ENCODE data around the gene MEPCE. TPM values are rescaled to one million over a fixed set of nuclear protein-coding genes. Genes with fewer than 3 reads are reported as not detected.

The MEPCE gene
- total and polyA plus RNA-seq, 10 of the 15 experiments (the other 5 are each of a cell fraction or from before 2014, with no cell fraction given) = 8.2 to 48.0 (median 22.1) TPM

GRCh38 chr7:100396421-100396982 lies 33.1 kb upstream of the MEPCE start:
- peak overlapping the region; percentile 72 for H3K27ac ChIP-seq (ENCODE audit: control insufficient read depth, insufficient read depth)
- ChIA-PET RAD21 (ENCODE audit: unreplicated experiment) (interaction anchor here (0.6 to 3.6 kb wide), 10 partner anchors 9 to 32 kb away, joined by 3 to 27 read pairs (median 4); partner anchors contain the start of gene ZCWPW1), SMC1A (ENCODE audit: uncharacterized antibody, unreplicated experiment) (interaction anchor here (0.7 to 3.9 kb wide), 14 partner anchors 10 to 44 kb away, joined by 3 to 30 read pairs (median 6); no protein-coding TSS in a partner anchor), CTCF (interaction anchor here (1.0 to 3.6 kb wide), 12 partner anchors 9 to 729 kb away, joined by 3 to 25 read pairs (median 4); no protein-coding TSS in a partner anchor), POLR2A (interaction anchor here (0.8 to 3.7 kb wide), 13 partner anchors 11 to 151 kb away, joined by 3 to 33 read pairs (median 4); partner anchors contain the start of gene PPP1R35)
- ATAC-seq (peak; percentile 92), DNase-seq (ENCODE audit: low read depth, low spot score) (peak; percentile 93), FAIRE-seq (peak; percentile 98)
- peak overlapping the region; percentile 58; the same call in 1 of the 2 replicates for H3K9ac ChIP-seq (ENCODE audit: control insufficient read depth, insufficient read depth, low read length)
- WGBS (ENCODE audit: insufficient coverage, insufficient replicate concordance, low lambda C conversion rate, missing lambda C conversion rate) = 0% methylated on average over 9 of the region's 9 CpGs
- BruUV-seq (replicated peaks) = no TSS peak
- H3K27me3 ChIP-seq (replicated peaks in 1 of 2; ENCODE audit: control insufficient read depth in 2 of 2, insufficient read depth in 2 of 2, low read length in 1 of 2) = no peaks in the 10 kb centered on the region
- no peaks in the 10 kb centered on the region for H3K9me3 ChIP-seq (replicated peaks; ENCODE audit: control insufficient read depth, insufficient read depth, low read length)
- no peaks in the 10 kb centered on the region for H4K20me1 ChIP-seq (ENCODE audit: control insufficient read depth, insufficient read depth)
- intact Hi-C loops (cut with micrococcal nuclease; ENCODE audit: unreplicated experiment) (loop anchor here (1.0 to 2.0 kb wide), 3 partner anchors 22 to 33 kb away; partner anchors contain the start of gene MEPCE), in situ Hi-C loops (cut with MboI) (no loop called here)
- H3K36me3 ChIP-seq (ENCODE audit: control insufficient read depth in 2 of 2, insufficient read depth in 2 of 2, low read length in 1 of 2) = no peaks in the 10 kb centered on the region
- H3K4me1 ChIP-seq (ENCODE audit: control insufficient read depth, insufficient read depth, low read length) = peaks cover 33% of the 10 kb centered on the region
- no peaks in the 10 kb centered on the region for H3K79me2 ChIP-seq (ENCODE audit: control insufficient read depth, insufficient read depth, low read length)
- H2AFZ ChIP-seq (ENCODE audit: control insufficient read depth, low read depth, low read length) = no peak overlapping the region; the same call in 1 of the 2 replicates
- H3K4me3 ChIP-seq = peak overlapping the region; percentile 43; the same call in 1 of the 2 replicates
- H3K4me2 ChIP-seq (ENCODE audit: control insufficient read depth, insufficient read depth) = peak overlapping the region; percentile 76
- TF ChIP-seq ZNF24 (IDR thresholded peaks at IDR 0.05) (peak; percentile 74; the same call in 1 of the 2 replicates), ZSCAN29 (IDR thresholded peaks at IDR 0.05) (no peak), ZNF217 (IDR thresholded peaks at IDR 0.05) (peak; percentile 88), MTA2 (IDR thresholded peaks at IDR 0.05; ENCODE audit: low read depth) (peak; percentile 98), ZNF687 (IDR thresholded peaks at IDR 0.05) (no peak), NFYB (IDR thresholded peaks at IDR 0.05; ENCODE audit: insufficient read depth, low read depth, low read length) (no peak), HDAC2 (IDR thresholded peaks at IDR 0.05) (no peak), FOS (IDR thresholded peaks at IDR 0.05; ENCODE audit: borderline replicate concordance, extremely low read depth, insufficient read length) (no peak), RCOR1 (conservative IDR thresholded peaks at IDR 0.05; ENCODE audit: low read depth, low read length) (no peak; the same call in 1 of the 2 replicates), KAT2A (conservative IDR thresholded peaks at IDR 0.05; ENCODE audit: control insufficient read depth, low read depth, low read length) (no peak), TCF12 (IDR thresholded peaks at IDR 0.05; ENCODE audit: low read depth, low read length) (no peak), CREM (IDR thresholded peaks at IDR 0.05; ENCODE audit: low read depth) (peak; percentile 43; the same call in 1 of the 2 replicates), POLR2A (IDR thresholded peaks at IDR 0.05; ENCODE audit: low read depth, low read length) (no peak), RAD51 (IDR thresholded peaks at IDR 0.05) (peak; percentile 86), BCL11A (IDR thresholded peaks at IDR 0.05; ENCODE audit: low read depth, low read length) (peak; percentile 79), BACH1 (IDR thresholded peaks at IDR 0.05; ENCODE audit: borderline replicate concordance) (peak; percentile 83; the same call in 1 of the 2 replicates)
- TF ChIP-seq, protein P1, sequence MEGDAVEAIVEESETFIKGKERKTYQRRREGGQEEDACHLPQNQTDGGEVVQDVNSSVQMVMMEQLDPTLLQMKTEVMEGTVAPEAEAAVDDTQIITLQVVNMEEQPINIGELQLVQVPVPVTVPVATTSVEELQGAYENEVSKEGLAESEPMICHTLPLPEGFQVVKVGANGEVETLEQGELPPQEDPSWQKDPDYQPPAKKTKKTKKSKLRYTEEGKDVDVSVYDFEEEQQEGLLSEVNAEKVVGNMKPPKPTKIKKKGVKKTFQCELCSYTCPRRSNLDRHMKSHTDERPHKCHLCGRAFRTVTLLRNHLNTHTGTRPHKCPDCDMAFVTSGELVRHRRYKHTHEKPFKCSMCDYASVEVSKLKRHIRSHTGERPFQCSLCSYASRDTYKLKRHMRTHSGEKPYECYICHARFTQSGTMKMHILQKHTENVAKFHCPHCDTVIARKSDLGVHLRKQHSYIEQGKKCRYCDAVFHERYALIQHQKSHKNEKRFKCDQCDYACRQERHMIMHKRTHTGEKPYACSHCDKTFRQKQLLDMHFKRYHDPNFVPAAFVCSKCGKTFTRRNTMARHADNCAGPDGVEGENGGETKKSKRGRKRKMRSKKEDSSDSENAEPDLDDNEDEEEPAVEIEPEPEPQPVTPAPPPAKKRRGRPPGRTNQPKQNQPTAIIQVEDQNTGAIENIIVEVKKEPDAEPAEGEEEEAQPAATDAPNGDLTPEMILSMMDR (IDR thresholded peaks at IDR 0.05 in 2 of 3, conservative IDR thresholded peaks at IDR 0.05 in 1 of 3; ENCODE audit: control insufficient read depth in 2 of 3, extremely low read depth in 1 of 3, insufficient read depth in 1 of 3, low read depth in 3 of 3, low read length in 3 of 3) = no peak
- TF ChIP-seq, protein P2, sequence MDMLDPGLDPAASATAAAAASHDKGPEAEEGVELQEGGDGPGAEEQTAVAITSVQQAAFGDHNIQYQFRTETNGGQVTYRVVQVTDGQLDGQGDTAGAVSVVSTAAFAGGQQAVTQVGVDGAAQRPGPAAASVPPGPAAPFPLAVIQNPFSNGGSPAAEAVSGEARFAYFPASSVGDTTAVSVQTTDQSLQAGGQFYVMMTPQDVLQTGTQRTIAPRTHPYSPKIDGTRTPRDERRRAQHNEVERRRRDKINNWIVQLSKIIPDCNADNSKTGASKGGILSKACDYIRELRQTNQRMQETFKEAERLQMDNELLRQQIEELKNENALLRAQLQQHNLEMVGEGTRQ (IDR thresholded peaks at IDR 0.05; ENCODE audit: borderline replicate concordance, low read depth, low read length) = no peak; the same call in 1 of the 2 replicates

All from GM12878 (cell line).